ENCODE data around the gene STRBP. TPM values are rescaled to one million over a fixed set of nuclear protein-coding genes. Genes with fewer than 3 reads are reported as not detected.

STRBP gene
- total and polyA plus RNA-seq, 2 of the 4 experiments (the other 2 are of a cell fraction), result 2.1 to 2.5 TPM

- H3K4me2 ChIP-seq (ENCODE audit: low read depth, low read length), result no peak overlapping the region
- BruUV-seq (replicated peaks), result no TSS peak
- peaks cover 2% of the 10 kb centered on the region; the same call in 1 of the 2 replicates for H3K4me1 ChIP-seq (ENCODE audit: control insufficient read depth, insufficient read depth, low read length)
- H4K8ac ChIP-seq (ENCODE audit: low read depth in 2 of 2, low read length in 2 of 2), result no peak overlapping the region
- H3K36me3 ChIP-seq (ENCODE audit: control insufficient read depth, insufficient read depth, low read length), result no peaks in the 10 kb centered on the region
- no peak overlapping the region for H3K14ac ChIP-seq (replicated peaks; ENCODE audit: low read depth, low read length)
- H3K18ac ChIP-seq (ENCODE audit: low read depth, low read length), result no peak overlapping the region
- intact Hi-C loops (cut with micrococcal nuclease), result no loop called here
- H4K20me1 ChIP-seq (ENCODE audit: insufficient read depth, low read length), result no peaks in the 10 kb centered on the region
- no peak for TF ChIP-seq RAD21 (IDR thresholded peaks at IDR 0.05; ENCODE audit: low read length)
- TF ChIP-seq CHD1 (IDR thresholded peaks at IDR 0.05; ENCODE audit: low read depth, low read length), result no peak
- no peak for TF ChIP-seq MAZ (IDR thresholded peaks at IDR 0.05; ENCODE audit: borderline replicate concordance, low read depth, low read length)
- no peak for TF ChIP-seq POLR2A (IDR thresholded peaks at IDR 0.05; ENCODE audit: low read depth, low read length)
- no peak for TF ChIP-seq NFE2L2 (IDR thresholded peaks at IDR 0.05; ENCODE audit: low read depth, low read length)
- TF ChIP-seq USF2 (IDR thresholded peaks at IDR 0.05; ENCODE audit: low read depth, low read length), result no peak
- no peak for TF ChIP-seq MXI1 (IDR thresholded peaks at IDR 0.05; ENCODE audit: borderline replicate concordance, low read depth, low read length)
- TF ChIP-seq RCOR1 (IDR thresholded peaks at IDR 0.05; ENCODE audit: insufficient replicate concordance, low read length), result no peak
- no peak for TF ChIP-seq CEBPB (IDR thresholded peaks at IDR 0.05; ENCODE audit: low read depth, low read length)
- no peak for TF ChIP-seq RFX5 (IDR thresholded peaks at IDR 0.05; ENCODE audit: low read depth, low read length)
- TF ChIP-seq CTCF (conservative IDR thresholded peaks at IDR 0.05; ENCODE audit: low read depth, low read length), result no peak
- TF ChIP-seq BHLHE40 (IDR thresholded peaks at IDR 0.05; ENCODE audit: low read depth, low read length), result no peak
- no peak for TF ChIP-seq SMC3 (IDR thresholded peaks at IDR 0.05; ENCODE audit: low read depth, low read length)
- TF ChIP-seq FOS (IDR thresholded peaks at IDR 0.05; ENCODE audit: low read depth, low read length), result no peak
- TF ChIP-seq ELK1 (IDR thresholded peaks at IDR 0.05; ENCODE audit: borderline replicate concordance, low read depth, low read length), result no peak
- TF ChIP-seq MAFK (IDR thresholded peaks at IDR 0.05; ENCODE audit: low read depth, low read length), result no peak
- H4K5ac ChIP-seq (ENCODE audit: low read depth, low read length), result no peak overlapping the region
- no peak overlapping the region for H3K4me3 ChIP-seq (ENCODE audit: insufficient read depth, low read depth, low read length)
- no peak overlapping the region; the same call in 1 of the 2 replicates for H2BK20ac ChIP-seq (ENCODE audit: low read depth, low read length)
- H2BK120ac ChIP-seq (ENCODE audit: low read depth, low read length), result no peak overlapping the region
- ATAC-seq (ENCODE audit: low read depth), result no peak
- WGBS, 2 experiments (ENCODE audit: extremely low coverage in 2 of 2, insufficient read length in 1 of 2), result no CpG with 5 or more reads among the region's 7 CpGs
- H3K27ac ChIP-seq (ENCODE audit: insufficient read depth, low read length), result no peak overlapping the region
- no peaks in the 10 kb centered on the region for H3K79me1 ChIP-seq (ENCODE audit: low read depth in 1 of 2, low read length in 2 of 2)
- H3K9me1 ChIP-seq (ENCODE audit: insufficient read depth, low read length), result peaks cover 2% of the 10 kb centered on the region; the same call in 1 of the 2 replicates
- H4K91ac ChIP-seq (ENCODE audit: insufficient read depth, low read depth, low read length), result no peak overlapping the region
- no peak overlapping the region for H2AFZ ChIP-seq (replicated peaks; ENCODE audit: low read length, poor library complexity)
- no peak overlapping the region for H3K23ac ChIP-seq (ENCODE audit: low read depth, low read length)
- no peaks in the 10 kb centered on the region for H3K9me3 ChIP-seq (ENCODE audit: control insufficient read depth, insufficient read depth, low read length)
- no peak overlapping the region for H2BK15ac ChIP-seq (ENCODE audit: low read depth, low read length)
- in situ Hi-C loops (cut with MboI; ENCODE audit: low sequenced_read_pairs), result no loop called here
- ChIA-PET POLR2A (ENCODE audit: unreplicated experiment) (no interaction called here), CTCF (no interaction called here)
- H2BK5ac ChIP-seq (ENCODE audit: low read depth, low read length, poor library complexity, severe bottlenecking), result no peak overlapping the region
- H3K56ac ChIP-seq (ENCODE audit: extremely low read depth, insufficient read depth, low read length), result no peak overlapping the region
- no peak for DNase-seq
- no peak overlapping the region for H3K4ac ChIP-seq (ENCODE audit: low read depth, low read length)
- no peak overlapping the region for H2AK9ac ChIP-seq (replicated peaks; ENCODE audit: low read depth, low read length, poor library complexity)
- no peak overlapping the region for H2AK5ac ChIP-seq (ENCODE audit: low read depth, low read length)
- H3K9ac ChIP-seq (ENCODE audit: low read depth, low read length), result no peak overlapping the region
- dilution Hi-C loops (cut with HindIII; ENCODE audit: low sequenced_read_pairs, unreplicated experiment), result no loop called here
- H3K27me3 ChIP-seq (ENCODE audit: control insufficient read depth, insufficient read depth, low read length), result no peaks in the 10 kb centered on the region
Observed at GRCh38 chr9:123119566-123119965, 148.8 kb downstream of the STRBP start.

Data from IMR-90 (cell line).